ENCODE data around the gene RAC3. TPM values are rescaled to one million over a fixed set of nuclear protein-coding genes. Genes with fewer than 3 reads are reported as not detected.

RAC3 gene
- total RNA-seq, 1 experiment from 2014 or later, result 84.8 TPM

- Histone ChIP-seq H3K27ac (ENCODE audit: insufficient read length, low read depth, low read length) (no peak overlapping the region), H3K14ac (ENCODE audit: insufficient read depth, low read length) (peak overlapping the region; percentile 9; the same call in 1 of the 2 replicates), H4K5ac (ENCODE audit: insufficient read length, low read depth, low read length) (no peak overlapping the region), H3K9me3 (ENCODE audit: control insufficient read depth, low read depth, low read length) (no peaks in the 10 kb centered on the region), H3K18ac (ENCODE audit: insufficient read length, low read depth, low read length) (no peak overlapping the region), H3K4me1 (ENCODE audit: insufficient read depth, low read length) (no peaks in the 10 kb centered on the region), H2BK5ac (ENCODE audit: insufficient read length, low read length) (no peak overlapping the region), H2BK120ac (ENCODE audit: low read depth, low read length, poor library complexity, severe bottlenecking) (no peak overlapping the region), H3K79me2 (ENCODE audit: insufficient read depth, low read length) (no peaks in the 10 kb centered on the region), H3K56ac (ENCODE audit: insufficient read length, low read depth, low read length) (no peak overlapping the region), H2BK15ac (ENCODE audit: low read depth, low read length) (no peak overlapping the region), H3K27me3 (ENCODE audit: insufficient read depth, low read length) (no peaks in the 10 kb centered on the region), H2AK5ac (ENCODE audit: insufficient read length, low read length) (no peak overlapping the region), H3K9ac (ENCODE audit: extremely low read depth, insufficient read length, low read length) (peak overlapping the region; percentile 47), H3K23ac (ENCODE audit: insufficient read length, low read depth, low read length) (no peak overlapping the region), H4K20me1 (ENCODE audit: control insufficient read depth, insufficient read depth, insufficient read length) (no peaks in the 10 kb centered on the region), H4K8ac (replicated peaks; ENCODE audit: insufficient read length, low read depth, low read length) (no peak overlapping the region), H3K79me1 (ENCODE audit: insufficient read depth, low read depth, low read length, poor library complexity, severe bottlenecking) (no peaks in the 10 kb centered on the region), H3K23me2 (ENCODE audit: insufficient read length, low read depth, low read length, poor library complexity, severe bottlenecking) (peaks cover 15% of the 10 kb centered on the region), H4K91ac (ENCODE audit: insufficient read length, low read depth, low read length) (no peak overlapping the region), H3K4me2 (ENCODE audit: insufficient read depth, insufficient read length, low read length) (peak overlapping the region; percentile 75), H3T11ph (ENCODE audit: low read length) (no peak overlapping the region), H2AFZ (ENCODE audit: low read length) (no peak overlapping the region), H3K4ac (ENCODE audit: low read depth, low read length) (no peak overlapping the region), H2BK12ac (ENCODE audit: insufficient read length, low read depth, low read length) (no peak overlapping the region), H2BK20ac (ENCODE audit: low read depth, low read length, poor library complexity, severe bottlenecking) (no peak overlapping the region)
- no CpG with 5 or more reads among the region's 36 CpGs for WGBS (ENCODE audit: extremely low coverage, insufficient read length, low lambda C conversion rate)
- H3K27ac Mint-ChIP-seq, result no peak overlapping the region
- no peaks in the 10 kb centered on the region; a peak in 1 of 5 replicates for H3K9me3 Mint-ChIP-seq
- H3K4me3 Mint-ChIP-seq, result peak overlapping the region; percentile 70 to 73
- peaks cover 4 to 5% of the 10 kb centered on the region in 2 experiments for H3K4me1 Mint-ChIP-seq
- DNase-seq, result no peak
- H3K27me3 Mint-ChIP-seq (ENCODE audit: low read depth), result peaks cover 5% of the 10 kb centered on the region
- no peak for TF ChIP-seq CTCF (conservative IDR thresholded peaks at IDR 0.05)
- H3K36me3 Mint-ChIP-seq (ENCODE audit: insufficient read depth in 1 of 3, low read depth in 3 of 3), result peaks cover 4 to 17% (median 13%) of the 10 kb centered on the region in 3 experiments
Observed at GRCh38 chr17:82064433-82065192, 33.1 kb downstream of the RAC3 start.

All from H9 (cell line).